ENCODE measurements around the gene ROBO1. TPM values are rescaled to one million over a fixed set of nuclear protein-coding genes. Genes with fewer than 3 reads are reported as not detected.

Gene ROBO1
- total and polyA plus RNA-seq, 2 of the 8 experiments (the other 6 are each of a cell fraction or from before 2014, with no cell fraction given) = 51.4 to 91.0 TPM

- Histone ChIP-seq H4K8ac (ENCODE audit: extremely low read depth, insufficient read depth, low read length) (no peak overlapping the region), H3K4me2 (ENCODE audit: insufficient read depth in 1 of 2, low read depth in 2 of 2, low read length in 2 of 2) (no peak overlapping the region), H4K91ac (replicated peaks; ENCODE audit: insufficient read length, low read length) (no peak overlapping the region), H3K9ac (replicated peaks in 1 of 4; ENCODE audit: extremely low read depth in 1 of 4, low read depth in 3 of 4, low read length in 3 of 4) (no peak overlapping the region), H4K20me1 (replicated peaks in 1 of 2; ENCODE audit: control insufficient read depth in 1 of 2, insufficient read depth in 2 of 2, low read length in 2 of 2) (no peaks in the 10 kb centered on the region), H3K4ac (replicated peaks; ENCODE audit: insufficient read length, low read depth, low read length) (no peak overlapping the region), H3K4me3 (ENCODE audit: extremely low read depth in 1 of 4, insufficient read depth in 2 of 4, low read depth in 3 of 4, low read length in 4 of 4) (no peak overlapping the region), H3K27ac (ENCODE audit: low read depth, low read length) (no peak overlapping the region), H2AFZ (ENCODE audit: low read length) (no peak overlapping the region), H2AK5ac (ENCODE audit: low read depth, low read length) (no peak overlapping the region), H3K4me1 (replicated peaks in 1 of 4; ENCODE audit: control insufficient read depth in 3 of 4, insufficient read depth in 4 of 4, low read length in 3 of 4) (no peaks in the 10 kb centered on the region), H3K23me2 (ENCODE audit: low read depth, low read length) (no peaks in the 10 kb centered on the region), H3K79me1 (ENCODE audit: low read depth, low read length) (no peaks in the 10 kb centered on the region), H3K9me3 (ENCODE audit: insufficient read depth in 2 of 2, low read depth in 1 of 2, low read length in 1 of 2) (no peaks in the 10 kb centered on the region), H2BK15ac (ENCODE audit: low read length) (no peak overlapping the region), H3K18ac (ENCODE audit: extremely low read depth, low read length) (no peak overlapping the region), H3K23ac (ENCODE audit: insufficient read length) (no peak overlapping the region), H3K56ac (replicated peaks; ENCODE audit: insufficient read length, low read depth, low read length) (no peak overlapping the region), H2BK20ac (ENCODE audit: low read length) (no peak overlapping the region), H2BK12ac (ENCODE audit: low read depth, low read length) (no peak overlapping the region), H3K36me3 (ENCODE audit: control insufficient read depth in 2 of 4, insufficient read depth in 4 of 4, low read length in 3 of 4) (peaks cover 0 to 10% (median 4%) of the 10 kb centered on the region in 4 experiments; a peak in 4 of 8 replicates), H4K5ac (ENCODE audit: insufficient read length, low read depth, low read length) (no peak overlapping the region), H3K14ac (ENCODE audit: insufficient read length) (no peak overlapping the region), H2BK120ac (replicated peaks; ENCODE audit: low read depth, low read length) (no peak overlapping the region), H2BK5ac (ENCODE audit: low read depth, low read length) (no peak overlapping the region), H3K79me2 (ENCODE audit: control insufficient read depth in 1 of 2, insufficient read depth in 2 of 2, low read length in 2 of 2) (no peaks in the 10 kb centered on the region), H3K27me3 (replicated peaks in 1 of 4; ENCODE audit: control insufficient read depth in 3 of 4, extremely low read depth in 1 of 4, insufficient read depth in 3 of 4, low read length in 3 of 4) (no peaks in the 10 kb centered on the region)
- no peak for DNase-seq (ENCODE audit: low read depth in 1 of 2, low spot score in 2 of 2)
- TF ChIP-seq CREB1 (IDR thresholded peaks at IDR 0.05) (no peak), SRF (IDR thresholded peaks at IDR 0.05; ENCODE audit: low read depth, low read length) (no peak), HDAC6 (IDR thresholded peaks at IDR 0.05; ENCODE audit: low read depth, low read length) (no peak), RXRA (IDR thresholded peaks at IDR 0.05; ENCODE audit: insufficient read depth, low read depth, low read length) (no peak), EP300 (IDR thresholded peaks at IDR 0.05; ENCODE audit: borderline replicate concordance in 1 of 2, low read depth in 2 of 2, low read length in 2 of 2) (no peak), SP1 (IDR thresholded peaks at IDR 0.05; ENCODE audit: low read depth, low read length) (no peak)
- WGBS, 2 experiments (ENCODE audit: extremely low coverage in 1 of 2, insufficient coverage in 1 of 2, insufficient read length in 1 of 2, insufficient replicate concordance in 2 of 2, low coverage in 1 of 2, low lambda C conversion rate in 2 of 2, missing lambda C conversion rate in 1 of 2) = 89% methylated on average over 11 of the region's 11 CpGs; no CpG with 5 or more reads in 1 of the 2 experiments
- CTCF ChIA-PET (ENCODE audit: partially characterized antibody) = interaction anchor here (0.6 to 2.3 kb wide), 4 partner anchors 20 to 439 kb away, joined by 3 to 8 read pairs (median 4); no protein-coding TSS in a partner anchor
- POLR2A ChIA-PET (ENCODE audit: partially characterized antibody) = no interaction called here
- no peak for FAIRE-seq
Measured at GRCh38 chr3:78665776-78666469, 1101.9 kb downstream of the ROBO1 start.
